Central memory CD4-positive, alpha-beta T cell (primary cell): ENCODE measurements around the gene MAPK10.

Source experiments
- DNase-seq: peaks from one replicate; pipeline ENCODE4 v3.0.0; 2022

Gene MAPK10

DNA sequence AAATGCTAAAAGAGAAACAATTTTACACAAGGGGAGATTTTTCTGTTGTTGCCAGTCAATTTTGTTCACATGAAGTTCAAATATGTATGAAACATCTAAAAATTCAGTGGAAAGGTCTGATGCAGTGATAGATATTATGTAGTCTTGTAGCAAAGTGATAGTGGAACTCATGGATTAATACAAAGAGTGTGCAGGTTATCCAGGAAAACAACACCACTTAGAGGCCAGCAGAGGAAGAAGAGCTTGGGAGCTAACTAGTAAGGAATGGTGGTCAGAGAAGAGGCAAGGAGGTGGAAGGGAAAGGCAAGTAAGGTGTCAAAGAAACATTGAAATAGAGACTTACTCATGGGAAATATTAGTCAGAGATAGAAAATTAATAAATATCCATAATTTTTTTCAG is 395.6 kb downstream of the MAPK10 start:
- no peak for DNase-seq

DNA sequence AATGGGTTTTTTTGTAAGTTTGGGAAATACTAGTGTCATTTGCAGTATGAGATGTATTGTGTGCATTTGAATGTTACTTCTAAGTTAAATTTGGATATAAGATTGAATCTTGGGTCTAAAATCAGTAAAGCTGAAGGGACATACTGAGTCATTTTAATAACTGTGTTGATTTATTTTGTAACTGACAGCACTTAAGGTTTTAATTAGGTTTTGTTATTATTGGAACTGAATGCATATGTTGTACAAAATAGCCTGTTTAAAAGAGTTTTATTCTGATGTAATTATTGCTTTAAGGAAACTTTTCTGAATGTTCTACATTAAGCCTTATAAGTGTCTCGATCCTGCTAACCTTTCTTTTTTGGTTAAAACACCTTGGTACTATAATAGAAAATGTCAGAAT is 396.6 kb downstream of the MAPK10 start:
- DNase-seq = no peak

GRCh38 chr4:85961887-85962286 is 398.0 kb downstream of the MAPK10 start:
- DNase-seq = no peak

DNA sequence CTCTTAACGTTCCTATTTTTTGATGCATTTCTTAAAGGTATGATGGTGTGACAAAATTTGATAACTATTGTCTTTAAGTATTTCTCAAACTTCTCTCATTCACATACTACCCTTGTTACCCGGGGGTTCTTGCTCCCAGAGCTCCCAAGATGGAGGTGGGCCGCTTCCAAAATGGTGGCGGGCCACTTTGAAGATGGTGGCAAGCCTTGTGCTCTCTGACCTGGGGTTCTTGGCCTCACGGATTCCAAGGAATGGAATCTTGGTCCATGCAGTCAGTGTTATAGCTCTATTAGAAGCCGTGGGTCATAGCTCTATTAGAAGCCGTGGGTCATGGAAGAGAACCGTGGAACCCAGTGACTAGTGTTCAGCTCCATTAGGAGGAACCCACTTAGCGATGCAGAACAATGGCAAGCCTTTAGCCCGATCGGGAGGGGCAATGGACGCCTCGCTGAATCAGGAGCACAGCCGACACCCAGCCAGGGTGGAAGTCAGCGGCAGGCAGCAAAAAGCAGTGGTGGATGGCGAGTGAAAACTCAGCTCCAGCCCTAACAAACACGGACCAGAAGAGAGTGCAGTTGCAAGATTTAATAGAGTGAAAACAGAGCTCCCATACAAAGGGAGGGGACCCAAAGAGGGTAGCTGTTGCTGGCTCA is 403.4 kb downstream of the MAPK10 start:
- no peak for DNase-seq

DNA sequence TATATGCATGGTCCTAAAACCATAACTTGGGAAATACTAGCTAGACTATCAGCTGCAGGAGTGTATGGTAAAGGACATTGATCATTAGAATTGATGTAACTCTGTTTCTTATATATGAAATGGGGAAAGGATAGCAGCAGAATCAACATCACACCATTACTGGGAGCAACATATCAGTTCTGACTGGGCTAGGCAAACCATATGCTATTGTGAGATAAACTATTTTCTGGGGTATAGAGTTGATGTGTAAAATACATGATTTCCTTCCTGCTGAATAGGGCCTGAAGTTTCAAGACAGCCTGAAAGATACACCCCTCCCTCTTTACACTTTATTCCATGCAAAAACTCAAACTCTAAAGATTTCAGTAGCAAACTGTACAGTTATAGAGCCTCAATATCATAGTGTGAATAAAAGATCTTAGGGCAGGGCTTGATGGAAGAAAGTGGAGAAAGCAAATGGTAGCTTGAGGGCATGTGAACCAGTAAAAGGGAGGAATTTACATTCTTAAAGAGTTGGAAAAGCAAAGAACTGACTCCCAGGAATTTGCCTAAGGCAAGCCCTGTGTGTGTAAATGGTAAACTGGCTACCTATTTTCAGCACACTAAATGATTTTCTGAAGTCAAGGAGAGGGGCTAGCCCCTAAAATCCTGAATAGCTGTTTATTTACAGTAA is 404.1 kb downstream of the MAPK10 start:
- no peak for DNase-seq

- DNase-seq = no peak
These were observed 406.2 kb downstream of the MAPK10 start for GRCh38 chr4:85953651-85954018.

- no peak for DNase-seq
These were observed 406.7 kb downstream of the MAPK10 start for GRCh38 chr4:85952972-85953650.

- DNase-seq = no peak
These were observed 407.3 kb downstream of the MAPK10 start for GRCh38 chr4:85952528-85952927.

DNA sequence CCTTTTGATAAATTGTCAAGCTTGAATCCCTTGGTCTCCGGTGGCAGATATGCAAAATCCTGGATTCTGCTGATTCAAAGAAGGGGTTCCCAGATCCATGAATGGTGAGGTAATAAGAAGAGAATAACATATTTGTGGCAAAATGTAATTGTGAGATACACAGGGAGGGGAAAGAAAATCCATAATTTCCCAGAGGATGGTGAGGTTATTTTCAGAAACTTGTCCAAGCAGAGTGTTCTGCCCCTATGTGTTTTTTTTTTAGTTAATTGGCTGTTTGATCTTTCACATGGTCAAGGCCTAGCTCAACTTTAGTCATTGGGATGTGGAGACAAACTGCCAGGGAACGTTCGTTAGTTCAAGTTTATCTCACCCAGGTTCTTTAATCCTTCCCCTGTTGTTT is 408.8 kb downstream of the MAPK10 start:
- no peak for DNase-seq

GRCh38 chr4:85946821-85947220 is 413.0 kb downstream of the MAPK10 start:
- no peak for DNase-seq

- no peak for DNase-seq
These were observed 417.7 kb downstream of the MAPK10 start for GRCh38 chr4:85942107-85942506.

GRCh38 chr4:85940151-85940550 is 419.7 kb downstream of the MAPK10 start:
- DNase-seq = no peak
